Panc1 (cell line): ENCODE data around the gene CUL4A. TPM values are rescaled to one million over a fixed set of nuclear protein-coding genes. Genes with fewer than 3 reads are reported as not detected.
A peak's percentile ranks its signal among the peaks of the same experiment; 100 is the strongest.
"Not testable (repeated sequence)": the region's sequence is repeated elsewhere in the genome, so short reads cannot be mapped to it uniquely, and the experiment has no call there.

ENCODE experiments used
- ATAC-seq: fragments of 200-7000 bp; cut with Tn5 transposase; 2 replicates; pipeline ENCODE4 v1.9.1; 2020; ENCODE audit warnings: mild to moderate bottlenecking, moderate library complexity
- BruUV-seq: library from RNA; stranded (reverse); fragments of 400-500 nt; replicated peaks from 2 replicates; lab custom pipeline; 2021; lab: Mats Ljungman, UMichigan
- CTCF ChIA-PET: fragments of 300-600 bp; sonication (Branson Sonifier 250); formaldehyde crosslinking; loops from one replicate; lab custom pipeline; 2022; ENCODE audit warnings: antibody characterized with exemption; lab: Charles Lee
- POLR2A ChIA-PET: fragments of 300-600 bp; sonication (Branson Sonifier 250); formaldehyde crosslinking; loops from one replicate; lab custom pipeline; 2022; ENCODE audit warnings: antibody characterized with exemption; lab: Charles Lee
- DNase-seq: peaks from one replicate; pipeline ENCODE4 v3.0.0-alpha.2; 2010; ENCODE audit warnings: low read depth, low spot score
- H3K27ac ChIP-seq: 2 replicates; pipeline ENCODE4 v1.5.1; 2011; ENCODE audit warnings: mild to moderate bottlenecking, low read length, inconsistent platforms
- H3K27me3 ChIP-seq: fragments of 200-500 bp; sonication (Bioruptor generic); 2 replicates; pipeline ENCODE4 v1.6.0; 2014; ENCODE audit warnings: low read length, inconsistent platforms; ENCODE audit not compliant: control insufficient read depth, insufficient read depth
- H3K36me3 ChIP-seq: fragments of 200-500 bp; sonication (Bioruptor generic); 2 replicates; pipeline ENCODE4 v1.5.1; 2014; ENCODE audit warnings: inconsistent platforms, mild to moderate bottlenecking, low read length, moderate library complexity; ENCODE audit not compliant: control insufficient read depth, insufficient read depth
- H3K4me1 ChIP-seq: 2 replicates; pipeline ENCODE4 v1.5.1; 2011; ENCODE audit warnings: inconsistent platforms, mild to moderate bottlenecking, low read length, moderate library complexity; ENCODE audit not compliant: control insufficient read depth, insufficient read depth
- H3K4me3 ChIP-seq, 2 experiments: 2 replicates each; pipeline ENCODE4 v1.5.1; 2011 to 2012; ENCODE audit warnings: low read depth in 2 of 2, low read length in 2 of 2, mild to moderate bottlenecking in 2 of 2, inconsistent platforms in 1 of 2, moderate library complexity in 1 of 2
- H3K9me3 ChIP-seq: fragments of 200-500 bp; sonication (Bioruptor generic); 2 replicates; pipeline ENCODE4 v1.5.1; 2014; ENCODE audit warnings: low read depth, mild to moderate bottlenecking, inconsistent platforms, low read length, moderate library complexity; ENCODE audit not compliant: control insufficient read depth, insufficient read depth
- CTCF ChIP-seq: fragments of 450-650 bp; IDR thresholded peaks from 2 replicates; pipeline ENCODE4 v1.5.1; 2017; ENCODE audit warnings: mild to moderate bottlenecking
- POLR2AphosphoS5 ChIP-seq: IDR thresholded peaks from 2 replicates; pipeline ENCODE4 v1.6.1; 2012; ENCODE audit warnings: mild to moderate bottlenecking, low read depth, low read length, moderate library complexity
- REST ChIP-seq, 2 experiments: IDR thresholded peaks; 2 replicates each; pipeline ENCODE4 v1.6.1; 2011 to 2012; ENCODE audit warnings: low read depth in 2 of 2, control low read depth in 1 of 2, low read length in 1 of 2, mild to moderate bottlenecking in 1 of 2, moderate library complexity in 1 of 2; ENCODE audit not compliant: insufficient read depth in 1 of 2
- SIN3A ChIP-seq: IDR thresholded peaks from 2 replicates; pipeline ENCODE4 v1.6.1; 2012; ENCODE audit warnings: low read depth, mild to moderate bottlenecking, low read length, moderate library complexity, borderline replicate concordance; ENCODE audit not compliant: insufficient read depth
- TCF7L2 ChIP-seq: IDR thresholded peaks from 2 replicates; pipeline ENCODE4 v1.6.1; 2011; ENCODE audit warnings: mild to moderate bottlenecking, low read depth, low read length, inconsistent platforms
- in situ Hi-C: cut with HindIII; loops from 2 replicates; pipeline ENCODE4 v1.10.0; 2016; ENCODE audit warnings: low sequenced_read_pairs, low pct_unique_long_range_greater_than_20kb
- intact Hi-C: fragments of 100-400 bp; cut with micrococcal nuclease; formaldehyde crosslinking; loops from one replicate; pipeline ENCODE4 v1.10.0; 2022; ENCODE audit not compliant: unreplicated experiment
- total RNA-seq: library from RNA; stranded (reverse); gene quantifications from one replicate; pipeline ENCODE4 v1.2.1, GENCODE V29; 2021; ENCODE audit not compliant: unreplicated experiment

CUL4A gene
- total RNA-seq, 1 experiment from 2014 or later: 80.8 TPM

- 0 out of 2 replicates have a peak, but pooled peaks cover 3% of the 10 kb centered on the region for H3K36me3 ChIP-seq
- intact Hi-C loops: no loop called here
- H3K27ac ChIP-seq: no peak overlapping the region
- DNase-seq: no peak
- H3K4me1 ChIP-seq: no peaks in the 10 kb centered on the region
- ATAC-seq: no peak
- BruUV-seq: no TSS peak
- no peak overlapping the region for H3K4me3 ChIP-seq
- in situ Hi-C loops: no loop called here
- POLR2A ChIA-PET: no interaction called here
- TF ChIP-seq CTCF (no peak), SIN3A (no peak), POLR2AphosphoS5 (no peak), REST (IDR thresholded peaks at IDR 0.05; ENCODE audit: insufficient read depth in 1 of 2, low read depth in 2 of 2, low read length in 1 of 2) (no peak), TCF7L2 (no peak)
- CTCF ChIA-PET: interaction anchor here (0.7 kb wide), 1 partner anchor 11 kb away, joined by 7 read pairs; no protein-coding TSS in a partner anchor
- no peaks in the 10 kb centered on the region for H3K9me3 ChIP-seq
- H3K27me3 ChIP-seq: no peaks in the 10 kb centered on the region
Observed at GRCh38 chr13:113307491-113307890, 98.1 kb downstream of the CUL4A start.

- Histone ChIP-seq H3K36me3 (0 out of 2 replicates have a peak, but pooled peaks cover 3% of the 10 kb centered on the region), H3K27me3 (no peaks in the 10 kb centered on the region), H3K9me3 (no peaks in the 10 kb centered on the region), H3K27ac (no peak overlapping the region), H3K4me3 (no peak overlapping the region), H3K4me1 (no peaks in the 10 kb centered on the region)
- no peak for DNase-seq
- ChIA-PET POLR2A (no interaction called here), CTCF (no interaction called here)
- BruUV-seq: no TSS peak
- intact Hi-C loops: no loop called here
- no peak for ATAC-seq
- no peak for TF ChIP-seq TCF7L2
- in situ Hi-C loops: no loop called here
Observed at GRCh38 chr13:113309473-113309872, 100.1 kb downstream of the CUL4A start.

GRCh38 chr13:113314112-113314511 lies 104.7 kb downstream of the CUL4A start:
- peak; percentile 15 for DNase-seq
- CTCF ChIA-PET, H3K9me3 ChIP-seq, H3K4me1 ChIP-seq, in situ Hi-C loops, H3K27me3 ChIP-seq, BruUV-seq, intact Hi-C loops, POLR2A ChIA-PET, H3K27ac ChIP-seq, ATAC-seq, H3K36me3 ChIP-seq: not testable (repeated sequence)
- H3K4me3 ChIP-seq: peak overlapping the region; percentile 9 to 37; a peak in 3 of 4 replicates

GRCh38 chr13:113314895-113315470 lies 105.6 kb downstream of the CUL4A start:
- BruUV-seq, intact Hi-C loops, H3K27ac ChIP-seq, H3K27me3 ChIP-seq, CTCF ChIA-PET, POLR2A ChIA-PET, H3K36me3 ChIP-seq, in situ Hi-C loops, H3K9me3 ChIP-seq, DNase-seq, ATAC-seq, H3K4me1 ChIP-seq: not testable (repeated sequence)
- peak overlapping the region in 1 of 2 experiments; percentile 32; a peak in 2 of 4 replicates for H3K4me3 ChIP-seq
